Measurements from ENCODE around the gene RASSF8.

- TF ChIP-seq, protein P1, sequence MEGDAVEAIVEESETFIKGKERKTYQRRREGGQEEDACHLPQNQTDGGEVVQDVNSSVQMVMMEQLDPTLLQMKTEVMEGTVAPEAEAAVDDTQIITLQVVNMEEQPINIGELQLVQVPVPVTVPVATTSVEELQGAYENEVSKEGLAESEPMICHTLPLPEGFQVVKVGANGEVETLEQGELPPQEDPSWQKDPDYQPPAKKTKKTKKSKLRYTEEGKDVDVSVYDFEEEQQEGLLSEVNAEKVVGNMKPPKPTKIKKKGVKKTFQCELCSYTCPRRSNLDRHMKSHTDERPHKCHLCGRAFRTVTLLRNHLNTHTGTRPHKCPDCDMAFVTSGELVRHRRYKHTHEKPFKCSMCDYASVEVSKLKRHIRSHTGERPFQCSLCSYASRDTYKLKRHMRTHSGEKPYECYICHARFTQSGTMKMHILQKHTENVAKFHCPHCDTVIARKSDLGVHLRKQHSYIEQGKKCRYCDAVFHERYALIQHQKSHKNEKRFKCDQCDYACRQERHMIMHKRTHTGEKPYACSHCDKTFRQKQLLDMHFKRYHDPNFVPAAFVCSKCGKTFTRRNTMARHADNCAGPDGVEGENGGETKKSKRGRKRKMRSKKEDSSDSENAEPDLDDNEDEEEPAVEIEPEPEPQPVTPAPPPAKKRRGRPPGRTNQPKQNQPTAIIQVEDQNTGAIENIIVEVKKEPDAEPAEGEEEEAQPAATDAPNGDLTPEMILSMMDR (IDR thresholded peaks at IDR 0.05 in 2 of 3, conservative IDR thresholded peaks at IDR 0.05 in 1 of 3; ENCODE audit: borderline replicate concordance in 1 of 3, insufficient read depth in 1 of 3, low read depth in 2 of 3, low read length in 2 of 3) = no peak
- TF ChIP-seq CBX3 (IDR thresholded peaks at IDR 0.05; ENCODE audit: low read depth) = no peak
- TF ChIP-seq RAD21 (IDR thresholded peaks at IDR 0.05; ENCODE audit: low read depth) = no peak
- no peak for TF ChIP-seq EZH2 (IDR thresholded peaks at IDR 0.05)
- no peak for TF ChIP-seq EZH2phosphoT487 (IDR thresholded peaks at IDR 0.05; ENCODE audit: borderline replicate concordance)
- no peak for TF ChIP-seq JUND (IDR thresholded peaks at IDR 0.05)
Observed at GRCh38 chr12:26112232-26112631, 153.8 kb downstream of the RASSF8 start.

Measured in HCT116 (cell line).